ENCODE data around the gene SNAP29.

DNA sequence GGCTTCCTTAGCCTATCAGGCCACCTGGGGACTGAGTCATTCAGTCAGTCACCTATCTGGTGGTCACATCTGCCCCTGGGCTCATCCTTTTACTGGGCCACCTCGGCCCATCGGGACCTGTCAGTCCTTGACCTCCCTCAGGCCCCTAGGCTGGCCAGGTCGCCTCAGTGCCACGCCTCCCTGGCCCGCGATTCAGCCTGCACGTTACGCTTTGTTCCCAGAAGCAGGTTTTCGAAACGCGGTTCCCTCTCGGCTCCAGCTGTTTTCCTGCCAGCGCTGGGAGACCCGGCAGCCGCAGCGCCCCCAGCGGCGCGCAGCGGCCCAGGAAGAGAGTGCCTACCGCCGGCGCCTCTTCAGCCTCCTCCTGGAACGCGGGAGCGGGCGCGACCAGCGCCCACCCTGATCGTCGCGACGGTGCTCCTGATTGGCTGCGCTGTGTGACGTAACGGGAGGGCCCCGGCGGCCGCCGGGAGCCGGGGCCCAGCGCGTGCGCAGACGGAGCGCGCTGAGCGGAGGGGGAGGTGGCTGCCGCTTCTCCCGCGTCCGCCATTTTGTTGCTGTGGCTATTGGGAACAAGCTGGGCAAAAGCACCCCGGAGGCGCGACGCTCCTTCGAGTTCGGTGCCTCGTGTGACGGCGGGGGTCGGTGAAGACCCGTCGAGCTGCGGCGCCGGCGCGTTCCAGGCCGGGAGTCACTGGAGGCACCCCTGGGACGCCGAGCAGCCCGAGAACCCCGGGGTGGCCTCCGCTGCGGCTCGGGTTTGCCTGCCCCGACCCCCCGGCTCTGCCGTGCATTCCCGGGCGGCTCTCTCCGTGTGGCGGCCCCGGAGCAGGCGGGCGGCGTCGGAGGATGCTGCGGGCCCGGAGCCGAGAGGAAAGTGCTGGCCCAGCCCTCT is 58.4 kb downstream of the SNAP29 start, which contains the start of gene CRKL:
- TF ChIP-seq, protein P1, sequence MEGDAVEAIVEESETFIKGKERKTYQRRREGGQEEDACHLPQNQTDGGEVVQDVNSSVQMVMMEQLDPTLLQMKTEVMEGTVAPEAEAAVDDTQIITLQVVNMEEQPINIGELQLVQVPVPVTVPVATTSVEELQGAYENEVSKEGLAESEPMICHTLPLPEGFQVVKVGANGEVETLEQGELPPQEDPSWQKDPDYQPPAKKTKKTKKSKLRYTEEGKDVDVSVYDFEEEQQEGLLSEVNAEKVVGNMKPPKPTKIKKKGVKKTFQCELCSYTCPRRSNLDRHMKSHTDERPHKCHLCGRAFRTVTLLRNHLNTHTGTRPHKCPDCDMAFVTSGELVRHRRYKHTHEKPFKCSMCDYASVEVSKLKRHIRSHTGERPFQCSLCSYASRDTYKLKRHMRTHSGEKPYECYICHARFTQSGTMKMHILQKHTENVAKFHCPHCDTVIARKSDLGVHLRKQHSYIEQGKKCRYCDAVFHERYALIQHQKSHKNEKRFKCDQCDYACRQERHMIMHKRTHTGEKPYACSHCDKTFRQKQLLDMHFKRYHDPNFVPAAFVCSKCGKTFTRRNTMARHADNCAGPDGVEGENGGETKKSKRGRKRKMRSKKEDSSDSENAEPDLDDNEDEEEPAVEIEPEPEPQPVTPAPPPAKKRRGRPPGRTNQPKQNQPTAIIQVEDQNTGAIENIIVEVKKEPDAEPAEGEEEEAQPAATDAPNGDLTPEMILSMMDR (IDR thresholded peaks at IDR 0.05), result peak; percentile 82 to 97 (median 94)
- TF ChIP-seq POLR2AphosphoS5 (IDR thresholded peaks at IDR 0.05), result peak; percentile 97 to 99 (median 98)

All from transverse colon (tissue), 4 donors.